RWPE2 (cell line): Measurements from ENCODE around the gene NBDY.

ENCODE experiments used
- ATAC-seq: fragments of 200-7000 bp; cut with Tn5 transposase; 3 replicates; pipeline ENCODE4 v1.9.1; 2021; ENCODE audit warnings: low read depth
- DNase-seq: peaks from one replicate; pipeline ENCODE4 v3.0.0-alpha.2; 2020; ENCODE audit warnings: low spot score
- H3K27ac ChIP-seq: fragments of 450-650 bp; 2 replicates; pipeline ENCODE4 v1.5.1; 2017; ENCODE audit warnings: mild to moderate bottlenecking; ENCODE audit not compliant: poor library complexity, severe bottlenecking
- H3K27me3 ChIP-seq: fragments of 250-450 bp; sonication (Bioruptor Pico); 2 replicates; pipeline ENCODE4 v1.5.1; 2021; ENCODE audit warnings: mild to moderate bottlenecking, moderate library complexity; ENCODE audit not compliant: insufficient read depth, poor library complexity, severe bottlenecking
- H3K36me3 ChIP-seq: fragments of 250-450 bp; sonication (Bioruptor Pico); 2 replicates; pipeline ENCODE4 v1.5.1; 2020; ENCODE audit warnings: low read depth, mild to moderate bottlenecking, moderate library complexity
- H3K4me1 ChIP-seq: fragments of 250-450 bp; sonication (Bioruptor Pico); 2 replicates; pipeline ENCODE4 v1.5.1; 2021; ENCODE audit warnings: mild to moderate bottlenecking, moderate library complexity; ENCODE audit not compliant: insufficient read depth, poor library complexity, severe bottlenecking
- H3K4me3 ChIP-seq: fragments of 250-450 bp; sonication (Bioruptor Pico); 2 replicates; pipeline ENCODE4 v1.5.1; 2021; ENCODE audit warnings: mild to moderate bottlenecking, moderate library complexity; ENCODE audit not compliant: severe bottlenecking
- H3K9me3 ChIP-seq: fragments of 250-450 bp; sonication (Bioruptor Pico); 2 replicates; pipeline ENCODE4 v1.5.1; 2021; ENCODE audit warnings: mild to moderate bottlenecking, moderate library complexity; ENCODE audit not compliant: severe bottlenecking
- CTCF ChIP-seq: fragments of 450-650 bp; IDR thresholded peaks from one replicate; pipeline ENCODE4 v1.5.1; 2017; ENCODE audit warnings: mild to moderate bottlenecking, moderate library complexity; ENCODE audit not compliant: poor library complexity, severe bottlenecking

The NBDY gene

GRCh38 chrX:56800801-56801200 is 71.8 kb downstream of the NBDY start:
- no peak for DNase-seq
- Histone ChIP-seq H3K9me3 (no peaks in the 10 kb centered on the region), H3K27me3 (no peaks in the 10 kb centered on the region), H3K4me3 (no peak overlapping the region), H3K4me1 (no peaks in the 10 kb centered on the region), H3K27ac (no peak overlapping the region), H3K36me3 (no peaks in the 10 kb centered on the region)
- ATAC-seq = no peak
- no peak for TF ChIP-seq CTCF

- H3K9me3 ChIP-seq = no peaks in the 10 kb centered on the region
- H3K27ac ChIP-seq = no peak overlapping the region
- no peak overlapping the region for H3K4me3 ChIP-seq
- no peaks in the 10 kb centered on the region for H3K4me1 ChIP-seq
- TF ChIP-seq CTCF = no peak
- ATAC-seq = no peak
- DNase-seq = no peak
- no peaks in the 10 kb centered on the region for H3K36me3 ChIP-seq
- H3K27me3 ChIP-seq = no peaks in the 10 kb centered on the region
These were observed 73.4 kb downstream of the NBDY start for GRCh38 chrX:56802428-56802827.

GRCh38 chrX:56802921-56803849 is 74.1 kb downstream of the NBDY start:
- ATAC-seq (no peak), DNase-seq (no peak)
- peak; percentile 35 for TF ChIP-seq CTCF
- H3K4me3 ChIP-seq = no peak overlapping the region
- H3K27ac ChIP-seq = no peak overlapping the region
- H3K27me3 ChIP-seq = no peaks in the 10 kb centered on the region
- H3K9me3 ChIP-seq = no peaks in the 10 kb centered on the region
- no peaks in the 10 kb centered on the region for H3K4me1 ChIP-seq
- no peaks in the 10 kb centered on the region for H3K36me3 ChIP-seq

- no peaks in the 10 kb centered on the region for H3K9me3 ChIP-seq
- H3K27ac ChIP-seq = no peak overlapping the region
- no peak for TF ChIP-seq CTCF
- no peaks in the 10 kb centered on the region for H3K36me3 ChIP-seq
- no peaks in the 10 kb centered on the region for H3K4me1 ChIP-seq
- H3K27me3 ChIP-seq = no peaks in the 10 kb centered on the region
- DNase-seq = no peak
- no peak overlapping the region for H3K4me3 ChIP-seq
- ATAC-seq = no peak
These were observed 75.0 kb downstream of the NBDY start for GRCh38 chrX:56803850-56804681.
